Posterior cingulate gyrus (tissue), 11 donors: ENCODE results near the gene SORCS3.
A peak's percentile ranks its signal among the peaks of the same experiment; 100 is the strongest.

Source experiments
- DNase-seq, 10 donors: peaks; one replicate each; pipeline versions ENCODE4 v3.0.0 to v3.0.0-alpha.2; 2020 to 2021; ENCODE audit warnings: mixed read lengths in 3 of 10
- intact Hi-C: fragments of 100-400 bp; cut with DNase I; formaldehyde crosslinking; loops from one replicate; pipeline ENCODE4 v1.15.1; 2023

Gene SORCS3

DNA sequence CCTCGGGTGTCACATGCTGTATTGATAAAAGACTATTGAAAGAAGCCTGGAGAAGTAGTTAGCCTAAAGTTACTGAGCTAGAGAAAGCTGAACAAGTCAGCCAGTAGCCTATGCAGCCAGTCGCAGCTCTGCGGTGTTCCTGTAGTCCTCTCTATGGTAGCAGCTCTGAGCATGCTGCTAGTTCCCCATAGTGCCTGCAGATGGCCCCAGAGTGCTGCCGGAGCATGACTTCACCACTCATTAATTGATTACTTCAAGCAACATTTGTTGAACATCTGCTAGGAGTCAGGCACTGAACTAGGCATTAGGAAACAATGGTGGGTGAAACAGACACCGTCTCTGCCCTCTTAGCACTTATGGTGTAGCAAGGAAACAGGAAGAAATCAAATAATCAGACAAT, 422.7 kb downstream of the SORCS3 start:
- peak in 6 of 10 donors; percentile 11 to 78 (median 18) for DNase-seq
- intact Hi-C loops = no loop called here

DNA sequence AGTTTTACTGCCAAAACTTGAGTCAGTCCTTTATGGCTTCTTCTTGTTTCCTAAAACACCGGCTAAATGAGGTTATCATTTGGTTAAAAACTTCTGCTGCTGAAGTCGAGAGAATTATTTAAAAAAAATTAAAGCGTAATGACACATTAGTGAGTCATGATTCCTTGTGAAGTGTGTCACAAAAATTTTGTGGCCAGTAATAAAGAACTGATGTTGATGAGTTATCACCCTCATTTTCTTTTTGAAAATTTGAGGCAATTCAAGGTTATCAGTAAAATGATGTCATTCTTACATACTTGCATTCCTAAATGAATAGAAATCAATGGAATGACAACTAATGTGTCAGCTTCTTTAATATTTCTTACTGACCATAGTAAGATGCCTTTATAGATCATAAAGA, 427.4 kb downstream of the SORCS3 start:
- intact Hi-C loops = no loop called here
- DNase-seq = no peak

DNA sequence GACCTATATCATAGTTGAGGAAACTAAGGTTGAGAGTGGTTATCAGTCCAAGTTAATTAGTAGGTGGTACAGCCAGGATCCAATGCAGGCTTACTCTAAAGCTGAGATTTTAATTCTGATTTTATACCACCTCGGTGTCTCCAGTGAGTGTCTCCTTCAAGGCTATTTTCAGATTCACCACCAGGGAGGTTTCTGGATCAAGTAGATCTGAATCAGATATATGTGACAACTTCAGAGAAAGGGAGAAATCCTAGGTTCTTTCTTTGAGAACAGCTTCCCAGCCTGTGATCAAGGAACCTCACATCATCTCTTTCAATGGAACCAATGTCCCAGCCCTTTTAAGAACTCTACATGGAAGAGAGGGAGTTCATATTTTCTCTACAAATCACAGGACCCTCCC, 429.2 kb downstream of the SORCS3 start:
- no peak for DNase-seq
- intact Hi-C loops = no loop called here

DNA sequence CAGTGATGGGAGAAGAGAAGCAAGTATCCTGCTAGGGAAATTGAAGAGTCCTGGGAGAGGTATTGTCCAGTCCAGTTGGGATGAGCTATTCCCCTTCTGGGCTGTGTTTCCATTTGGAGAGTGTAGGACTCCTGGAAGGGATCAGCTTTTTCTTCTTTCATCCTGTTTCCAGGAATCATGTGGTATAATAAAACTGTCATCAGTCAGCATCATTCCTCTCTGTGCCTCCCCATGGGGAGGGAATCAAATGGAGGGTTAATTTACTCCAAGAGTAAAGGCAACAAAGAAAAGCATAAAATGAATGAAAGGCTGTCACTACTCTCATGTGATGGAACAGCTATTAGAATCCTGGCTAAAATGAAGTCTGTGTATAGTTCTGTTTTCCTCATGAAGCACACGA, 429.9 kb downstream of the SORCS3 start:
- intact Hi-C loops = no loop called here
- DNase-seq = no peak

DNA sequence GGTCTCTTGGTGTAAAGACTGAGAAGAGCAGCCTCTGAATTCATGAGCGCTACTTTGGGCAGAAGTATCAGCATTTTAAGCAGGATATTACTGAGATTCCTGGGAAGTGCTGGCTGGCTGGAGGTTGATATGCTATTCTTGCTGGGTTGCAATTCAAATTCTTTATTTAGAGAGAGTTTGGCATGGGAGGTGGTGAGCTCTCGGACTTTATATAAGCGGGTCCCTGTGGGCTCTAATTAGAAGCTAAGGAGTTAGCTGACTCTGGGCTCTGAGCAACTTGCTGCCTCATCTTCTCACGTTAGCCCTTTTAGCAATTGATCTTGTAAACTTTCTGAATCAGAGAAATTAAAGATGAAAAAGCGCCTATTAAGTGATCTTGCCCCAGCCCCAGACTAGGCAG, 430.9 kb downstream of the SORCS3 start:
- no peak for DNase-seq
- intact Hi-C loops = no loop called here

DNA sequence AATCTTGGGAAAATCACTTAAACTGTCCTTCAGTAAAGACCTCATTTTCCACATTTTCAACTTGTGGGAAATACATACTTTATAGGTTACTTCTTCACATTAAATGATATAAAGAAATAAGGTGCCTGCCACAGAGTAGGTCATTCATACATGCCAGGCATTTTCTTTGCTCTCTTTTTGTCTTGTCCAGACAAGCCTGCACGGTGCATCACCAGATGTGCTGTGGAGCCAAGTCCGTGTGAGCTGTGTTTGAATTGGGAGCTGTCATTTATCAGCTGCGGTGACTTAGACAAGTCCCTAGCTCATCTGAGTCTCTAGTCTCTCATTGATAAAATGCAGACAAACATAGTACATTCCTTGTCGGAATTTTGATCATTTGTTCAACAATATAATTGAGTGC, 432.9 kb downstream of the SORCS3 start:
- no peak for DNase-seq
- intact Hi-C loops = no loop called here

DNA sequence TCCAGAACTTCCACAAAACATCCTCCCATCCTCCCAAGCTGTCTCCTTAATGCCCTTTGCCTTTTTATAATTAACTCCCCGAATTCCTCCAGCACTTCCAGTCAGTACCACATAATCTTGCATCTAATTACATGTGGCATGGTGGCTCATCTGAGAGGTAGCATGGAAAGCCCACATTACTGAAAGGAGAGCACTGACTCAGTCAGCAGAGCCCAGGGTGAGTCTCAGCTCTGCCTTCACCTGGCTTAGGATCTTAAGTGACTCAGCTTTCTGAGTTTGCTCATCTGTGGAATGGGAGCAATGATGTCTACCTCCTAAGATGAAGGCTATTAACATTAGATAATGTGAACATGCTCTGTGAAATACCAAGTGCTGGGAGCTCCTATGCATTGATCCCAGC, 433.9 kb downstream of the SORCS3 start:
- intact Hi-C loops = no loop called here
- no peak for DNase-seq

DNA sequence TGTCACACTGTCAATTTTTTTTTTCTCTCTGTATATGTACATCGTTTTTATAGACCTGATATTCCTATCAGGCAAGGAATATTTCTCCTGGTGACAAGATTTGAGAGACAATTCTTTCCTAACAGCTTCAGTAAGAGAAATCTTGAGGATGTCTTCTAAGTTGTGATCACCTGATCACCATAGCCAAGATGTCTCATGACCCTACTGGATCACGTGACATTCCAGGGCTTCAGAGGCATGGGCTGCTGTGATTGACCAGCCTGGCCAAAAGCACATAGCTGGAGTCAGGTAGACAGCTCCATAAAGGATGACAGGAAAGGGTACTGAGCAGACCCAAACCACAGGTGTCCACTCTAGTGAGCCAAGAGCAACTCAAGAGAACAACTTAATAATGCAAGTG, 444.9 kb downstream of the SORCS3 start:
- intact Hi-C loops = no loop called here
- DNase-seq = no peak

DNA sequence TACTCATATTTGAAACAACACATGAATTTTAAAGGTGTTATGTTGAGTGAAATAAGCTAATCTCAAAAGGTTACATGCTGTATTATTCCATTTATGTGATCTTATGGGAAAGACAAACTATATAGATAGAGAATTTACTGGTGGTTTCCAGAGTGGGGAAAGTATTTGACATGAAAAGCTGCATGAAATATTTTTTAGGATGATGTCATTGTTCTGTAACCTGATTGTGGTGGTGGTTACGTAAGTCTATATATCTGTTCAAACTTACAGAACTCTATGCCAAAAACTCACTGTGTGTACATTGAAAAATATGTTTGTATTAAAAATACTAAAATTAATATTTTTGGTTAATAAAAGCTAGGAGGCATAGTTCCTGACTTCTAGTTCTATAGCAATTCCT, 453.0 kb downstream of the SORCS3 start:
- no peak for DNase-seq
- intact Hi-C loops = no loop called here

DNA sequence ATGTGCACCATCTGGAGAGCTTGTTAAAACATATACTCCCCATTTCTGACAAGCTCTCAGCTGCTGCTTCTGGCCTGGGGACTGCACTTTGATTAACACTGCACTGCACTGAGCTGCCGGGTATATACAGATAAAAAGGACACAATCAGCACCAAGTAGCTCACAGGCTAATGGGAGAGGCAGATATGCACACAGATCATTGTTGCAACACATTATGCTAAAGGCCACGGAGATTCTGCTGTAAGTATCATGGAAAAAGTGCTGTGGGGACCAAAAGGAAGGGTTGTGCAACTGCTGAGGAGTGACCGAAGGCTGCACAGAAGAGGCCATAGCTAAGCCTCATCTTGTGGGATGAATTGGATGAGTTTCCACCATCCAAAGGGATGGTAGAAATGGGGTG, 455.2 kb downstream of the SORCS3 start:
- intact Hi-C loops = no loop called here
- no peak for DNase-seq

DNA sequence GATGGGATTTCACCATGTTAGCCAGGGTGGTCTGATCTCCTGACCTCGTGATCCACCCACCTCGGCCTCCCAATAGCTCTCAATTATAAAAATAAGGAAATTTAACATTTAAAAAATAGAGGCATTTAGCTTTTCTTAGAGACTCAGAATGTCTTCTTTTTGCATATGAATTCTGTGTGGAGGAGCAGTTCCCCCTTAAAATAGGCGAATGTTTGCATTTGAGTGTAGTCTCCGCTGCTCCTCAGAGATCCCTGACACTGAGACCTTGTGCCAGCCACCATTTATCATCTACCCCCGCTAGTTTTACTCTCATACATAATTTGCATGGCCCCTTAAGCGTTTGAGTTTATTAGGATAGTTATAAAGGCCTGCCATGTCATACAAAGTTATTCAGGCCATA, 461.9 kb downstream of the SORCS3 start:
- intact Hi-C loops = no loop called here
- no peak for DNase-seq

DNA sequence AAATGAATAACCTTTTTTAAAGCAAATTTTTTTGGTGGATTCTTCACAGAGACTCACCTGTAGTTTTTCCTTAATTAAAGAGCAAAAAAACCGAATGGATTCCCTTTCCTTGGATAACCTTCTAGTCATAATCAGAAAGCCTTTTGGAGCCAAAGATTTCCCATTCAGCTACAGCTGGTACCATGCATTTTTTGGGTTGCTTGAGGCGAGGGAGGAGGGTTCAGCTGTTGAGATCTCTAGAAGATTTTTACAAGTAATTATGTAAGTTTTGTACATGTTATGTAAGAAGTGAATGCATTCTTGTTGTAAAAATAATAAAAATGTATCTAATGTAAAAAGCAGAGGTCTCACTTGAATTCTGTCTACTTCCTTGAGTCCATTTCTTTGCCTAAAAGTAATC, 463.2 kb downstream of the SORCS3 start:
- intact Hi-C loops = no loop called here
- DNase-seq = no peak

DNA sequence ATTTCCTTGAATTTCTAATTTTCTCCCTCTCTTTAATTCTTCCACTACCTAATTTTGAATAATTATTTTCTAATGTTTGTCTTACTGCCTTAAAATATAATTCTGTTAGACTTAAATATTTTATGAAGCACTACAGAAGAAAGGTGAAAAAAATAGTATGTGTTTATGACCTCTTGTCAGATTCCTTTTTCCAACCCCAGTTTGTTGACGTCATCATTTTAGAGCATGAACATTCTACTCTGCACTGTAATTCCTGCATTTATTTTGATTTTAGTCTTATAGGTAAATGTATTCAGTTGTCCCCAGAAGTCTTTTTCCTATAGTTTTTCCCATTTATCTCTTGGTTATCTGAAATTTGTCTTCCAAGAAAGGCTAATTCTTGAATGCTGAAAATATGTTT, 468.1 kb downstream of the SORCS3 start:
- intact Hi-C loops = no loop called here
- no peak for DNase-seq

DNA sequence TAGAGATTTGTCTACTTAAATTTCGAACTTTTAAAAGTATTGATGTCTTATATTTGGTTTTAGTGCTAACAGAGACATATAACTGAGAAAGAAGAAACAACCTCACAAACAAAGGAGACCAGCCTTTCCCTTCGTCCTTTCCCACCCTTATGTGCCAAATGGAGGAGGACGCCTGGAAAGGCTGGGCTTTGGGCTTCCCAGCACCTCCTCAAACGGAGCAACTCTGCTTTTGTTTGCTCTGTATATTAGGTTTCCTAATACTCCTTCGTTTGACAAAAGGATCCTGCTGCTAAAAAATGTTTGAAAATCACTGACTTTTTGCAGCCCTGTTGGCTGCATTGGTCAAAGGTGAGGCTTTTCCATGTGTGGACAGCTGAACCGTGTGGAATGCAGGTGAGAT, 471.8 kb downstream of the SORCS3 start:
- intact Hi-C loops = no loop called here
- no peak for DNase-seq

DNA sequence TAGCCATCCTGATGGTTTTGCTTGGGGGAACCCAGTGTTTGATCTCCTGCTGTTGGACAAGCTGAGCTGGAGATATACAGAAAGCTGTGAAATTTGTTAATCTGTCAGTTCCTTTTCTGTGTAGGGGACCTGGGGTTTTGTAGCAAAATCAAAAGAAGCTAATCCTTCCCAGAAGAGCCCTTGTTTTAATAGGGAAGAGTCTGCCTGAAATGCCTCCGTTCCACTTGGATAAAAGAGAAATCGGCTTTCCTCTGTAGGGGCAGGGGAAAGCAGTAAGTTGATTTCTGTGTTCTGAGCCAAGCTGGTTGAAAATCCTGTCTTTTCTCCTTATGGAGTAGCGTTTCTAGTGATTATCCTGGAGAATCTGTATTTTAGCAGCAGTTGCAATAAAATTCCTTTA, 472.6 kb downstream of the SORCS3 start:
- intact Hi-C loops = no loop called here
- no peak for DNase-seq

DNA sequence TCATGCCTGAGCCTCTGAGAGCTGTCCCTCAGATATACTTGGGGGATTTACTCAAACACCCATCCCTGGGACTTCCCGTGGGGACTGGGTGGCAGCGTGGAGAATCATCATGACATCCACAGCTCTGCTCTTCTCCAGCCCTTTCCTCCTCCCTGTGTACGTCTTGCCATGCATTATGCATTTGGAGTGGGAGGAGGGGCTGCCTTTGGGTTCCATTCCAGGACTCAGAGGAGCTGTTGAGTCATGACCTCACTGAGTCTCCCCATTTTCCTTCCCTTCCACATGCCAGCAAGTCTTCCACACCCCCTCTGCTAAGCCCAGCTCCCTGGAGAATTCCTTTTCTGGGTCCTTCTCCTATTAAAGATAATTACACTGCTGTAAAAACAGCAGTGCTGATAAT, 480.7 kb downstream of the SORCS3 start:
- no peak for DNase-seq
- intact Hi-C loops = no loop called here

DNA sequence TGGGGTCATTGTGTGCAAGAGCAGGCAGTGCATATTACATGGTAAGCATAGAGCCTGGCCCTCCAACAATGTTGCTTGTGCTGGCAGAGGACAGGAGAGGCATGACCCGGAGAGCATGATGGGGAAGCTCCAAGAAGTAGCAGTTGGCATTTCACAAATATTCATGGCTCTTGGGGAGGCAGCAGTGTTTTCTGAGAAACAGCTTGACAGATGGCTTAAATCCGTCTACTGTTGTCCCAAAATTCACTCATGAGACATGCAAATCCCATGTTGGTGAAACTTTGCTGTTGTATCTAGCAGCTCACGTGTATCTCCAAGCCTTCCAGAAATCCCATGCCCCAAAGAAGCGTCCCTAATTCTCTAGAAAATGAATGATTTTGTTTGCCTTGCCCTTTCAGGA, 487.0 kb downstream of the SORCS3 start:
- no peak for DNase-seq
- intact Hi-C loops = no loop called here

DNA sequence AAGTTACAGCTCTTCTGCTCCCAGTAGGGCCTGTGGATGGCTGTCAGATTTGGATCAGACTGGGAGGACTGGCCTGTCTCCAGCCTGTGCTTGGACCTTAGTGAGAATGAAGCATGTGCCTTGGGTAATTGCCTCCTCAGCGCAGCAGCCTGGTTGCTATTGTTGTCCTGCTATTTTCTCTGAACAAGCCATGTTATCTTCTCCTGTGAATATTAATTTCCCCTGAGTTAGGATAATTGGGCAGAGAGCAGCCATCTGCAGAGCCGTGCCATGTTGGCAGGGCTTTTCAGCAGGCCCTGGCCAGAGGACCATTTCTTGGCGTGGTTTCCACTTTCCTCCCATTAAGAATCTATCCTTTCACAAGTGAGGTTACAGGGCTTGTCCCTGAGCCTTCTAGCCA, 497.3 kb downstream of the SORCS3 start:
- peak in 9 of 10 donors; percentile 10 to 73 (median 32) for DNase-seq
- intact Hi-C loops = no loop called here

DNA sequence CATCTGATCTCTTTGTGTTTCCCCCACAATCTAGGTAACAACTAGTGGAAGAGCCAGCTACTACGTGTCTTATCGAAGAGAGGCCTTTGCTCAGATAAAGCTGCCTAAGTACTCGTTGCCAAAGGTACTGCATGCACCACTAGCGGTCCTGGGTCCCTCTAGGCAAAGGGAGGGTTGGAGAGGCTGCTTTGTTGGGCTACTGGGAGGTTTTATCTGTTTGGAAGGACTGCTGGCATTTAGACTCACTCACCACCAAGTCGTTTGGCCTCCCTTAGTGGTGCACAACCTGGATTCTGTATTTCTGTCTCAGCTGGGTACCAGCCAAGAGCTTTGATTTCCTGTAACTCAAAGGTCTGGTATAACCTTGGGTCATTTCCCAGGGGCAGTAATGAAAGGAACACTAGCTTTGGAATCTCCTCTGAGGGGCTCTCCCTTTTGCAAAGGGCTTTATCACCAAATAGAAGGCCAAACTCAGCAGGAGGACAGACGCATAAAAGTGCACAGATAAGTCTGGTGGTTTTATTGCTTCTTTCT, 498.3 kb downstream of the SORCS3 start:
- intact Hi-C loops = no loop called here

DNA sequence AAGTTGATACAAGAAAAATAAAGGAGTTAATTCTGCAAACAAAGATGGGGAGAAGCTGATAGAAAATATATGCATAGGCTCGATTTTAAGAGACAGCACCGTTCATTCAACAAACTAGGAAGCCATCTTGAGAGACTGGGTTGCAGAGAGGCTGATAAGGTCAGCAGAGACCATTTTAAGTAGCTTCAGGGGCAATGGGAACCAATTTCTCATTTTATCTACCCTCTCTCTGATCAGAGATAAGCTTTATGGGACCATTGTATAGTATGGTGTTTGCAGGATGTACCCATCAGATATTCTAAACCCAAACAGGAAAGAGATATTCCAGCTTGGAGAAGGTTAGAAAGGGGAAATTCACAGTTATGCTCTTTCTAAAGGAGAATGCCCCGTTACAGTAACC, 499.5 kb downstream of the SORCS3 start:
- no peak for DNase-seq
- intact Hi-C loops = no loop called here

More for the DNA sequence above, 498.3 kb downstream of the SORCS3 start:
- DNase-seq = no peak

DNA sequence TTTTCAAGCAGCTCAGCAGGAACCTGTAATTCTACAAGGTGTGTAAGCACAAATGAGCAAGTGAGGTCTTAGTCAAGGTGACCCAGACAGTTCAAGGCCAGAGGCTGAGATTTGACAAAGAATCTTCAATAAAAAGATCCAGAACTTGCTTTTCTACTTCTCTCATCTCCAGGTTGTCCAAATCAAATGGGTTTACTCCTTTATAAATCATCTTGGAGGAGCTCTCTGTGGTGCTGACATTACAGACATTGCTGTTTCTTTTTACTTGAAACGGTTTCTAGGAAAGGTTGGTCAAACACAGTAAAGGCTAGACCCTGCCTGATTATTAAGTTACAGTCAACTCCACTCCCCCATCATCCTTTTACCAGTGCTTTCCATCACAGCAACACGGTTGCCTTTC, 504.6 kb downstream of the SORCS3 start:
- DNase-seq = no peak

DNA sequence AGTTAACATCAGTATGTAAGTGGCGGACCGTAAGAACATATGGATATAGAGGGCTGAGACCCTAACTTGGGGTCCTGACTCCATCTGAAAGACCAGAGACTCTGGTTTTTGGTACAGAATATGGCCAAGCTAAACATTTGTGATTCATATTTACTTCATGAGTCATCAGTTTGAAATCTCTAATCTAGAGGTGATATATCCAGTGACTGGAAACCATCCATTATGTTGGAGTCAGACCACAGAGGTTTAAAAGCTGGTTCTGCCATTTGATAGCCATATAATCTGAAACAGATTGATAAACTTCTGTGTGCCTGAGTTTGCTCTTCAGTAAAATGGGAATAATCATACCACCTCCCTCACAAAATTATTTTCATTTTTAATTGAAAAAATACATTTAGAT, 505.3 kb downstream of the SORCS3 start:
- DNase-seq = no peak
- intact Hi-C loops = no loop called here

More for the DNA sequence above, 504.6 kb downstream of the SORCS3 start:
- intact Hi-C loops = no loop called here

DNA sequence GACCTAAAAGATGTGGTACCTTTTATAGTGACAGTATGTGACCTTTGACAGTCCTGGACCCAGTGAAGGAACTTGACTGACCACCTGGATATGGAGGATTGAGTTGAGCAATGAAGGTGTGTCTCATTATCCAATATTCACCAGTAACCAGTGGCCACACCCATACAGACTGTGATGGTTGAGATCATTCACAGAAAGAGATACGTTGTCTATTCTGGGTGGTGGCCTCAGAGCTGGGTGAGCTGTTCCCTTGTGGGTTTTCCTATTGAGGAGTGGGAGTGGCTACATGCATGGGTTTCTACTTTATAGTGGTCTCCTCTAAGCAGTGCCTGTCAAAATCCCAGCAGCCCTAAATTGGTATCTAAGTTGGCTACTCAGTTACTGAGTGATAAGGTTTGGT, 507.4 kb downstream of the SORCS3 start:
- intact Hi-C loops = no loop called here
- no peak for DNase-seq

DNA sequence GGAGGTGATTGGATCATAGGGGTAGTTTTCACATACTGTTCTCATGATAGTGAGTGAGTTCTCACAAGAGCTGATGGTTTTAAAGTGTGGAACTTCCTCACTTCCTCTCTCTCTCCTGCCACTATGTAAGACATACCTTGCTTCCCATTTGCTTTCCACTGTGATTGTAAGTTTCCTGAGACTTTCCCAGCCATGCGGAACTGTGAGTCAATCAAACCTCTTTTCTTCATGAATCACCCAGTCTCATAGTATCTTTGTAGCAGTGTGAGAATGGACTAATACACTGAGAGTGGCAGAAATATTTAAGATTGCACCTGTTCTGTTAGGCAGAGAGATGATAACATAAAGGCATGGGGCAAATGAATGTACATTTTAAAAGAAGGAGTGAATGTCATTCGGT, 507.8 kb downstream of the SORCS3 start:
- intact Hi-C loops = no loop called here

More for the DNA sequence above, 507.8 kb downstream of the SORCS3 start:
- no peak for DNase-seq
